Tibial artery (tissue), 4 donors: ENCODE results near the gene C19orf25.

ENCODE experiments used
- DNase-seq, 2 donors: peaks; one replicate each; pipeline ENCODE4 v3.0.0-alpha.2; 2019
- H3K27ac ChIP-seq, 2 donors: fragments of 200-600 bp; sonication (generic) in 1 of 2; 1 replicate in 1 of 2; 2 replicates in 1 of 2; pipeline ENCODE4 v1.5.1; 2018 to 2019; ENCODE audit warnings: mild to moderate bottlenecking in 1 of 2
- H3K27me3 ChIP-seq, 2 donors: fragments of 200-600 bp; sonication (generic) in 1 of 2; one replicate each; pipeline versions ENCODE4 v1.5.1 to v1.6.0; 2016 to 2019
- H3K36me3 ChIP-seq, 3 donors: fragments of 200-600 bp; sonication (generic) in 2 of 3; one replicate each; pipeline ENCODE4 v1.5.1; 2016 to 2019; ENCODE audit warnings: mild to moderate bottlenecking in 2 of 3
- H3K4me1 ChIP-seq, 4 donors: fragments of 200-600 bp; sonication (generic) in 2 of 4; 1 replicate in 3 of 4; 2 replicates in 1 of 4; pipeline ENCODE4 v1.5.1; 2016 to 2019
- H3K4me3 ChIP-seq, 2 donors: fragments of 200-600 bp; sonication (generic) in 1 of 2; 1 replicate in 1 of 2; 2 replicates in 1 of 2; pipeline ENCODE4 v1.5.1; 2018 to 2019; ENCODE audit warnings: mild to moderate bottlenecking in 2 of 2
- H3K9me3 ChIP-seq, 3 donors: fragments of 200-600 bp; sonication (generic) in 1 of 3; one replicate each; pipeline ENCODE4 v1.5.1; 2016 to 2019
- intact Hi-C: fragments of 100-400 bp; cut with DNase I; formaldehyde crosslinking; loops from one replicate; pipeline ENCODE4 v1.15.0; 2023; ENCODE audit warnings: low total_unique reads
- TF ChIP-seq, protein P1 (sequence below), 2 experiments: fragments of 200-600 bp in 1 of 2; fragments of 450-650 bp in 1 of 2; IDR thresholded peaks; one replicate each; pipeline ENCODE4 v1.5.1; 2017 to 2019; ENCODE audit warnings: antibody characterized with exemption in 2 of 2, mild to moderate bottlenecking in 1 of 2, moderate library complexity in 1 of 2

C19orf25 gene

DNA sequence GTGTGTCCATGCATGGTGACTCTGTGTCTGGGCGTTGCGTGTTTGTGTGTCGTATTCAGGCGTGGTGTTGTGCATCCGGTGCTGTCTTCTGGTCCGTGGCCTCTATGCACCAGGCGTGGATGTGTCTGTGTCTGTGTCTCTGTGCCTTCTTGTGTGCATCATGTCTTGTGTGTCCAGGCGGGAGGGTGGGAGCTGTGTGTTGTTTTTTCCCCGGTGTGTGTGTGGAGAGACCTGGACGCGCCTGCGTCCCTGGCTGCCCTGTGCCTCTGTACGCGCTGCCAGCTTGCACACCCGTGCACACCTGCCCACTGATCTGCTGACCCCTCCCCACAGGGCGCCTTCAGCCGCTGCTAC, 45.9 kb upstream of the C19orf25 start:
- Histone ChIP-seq H3K4me3 (no peak overlapping the region), H3K27me3 (peaks cover 0 to 83% of the 10 kb centered on the region in 2 donors), H3K9me3 (no peaks in the 10 kb centered on the region), H3K36me3 (no peaks in the 10 kb centered on the region), H3K27ac (no peak overlapping the region), H3K4me1 (peaks cover 0 to 9% (median 7%) of the 10 kb centered on the region in 4 donors)
- TF ChIP-seq, protein P1, sequence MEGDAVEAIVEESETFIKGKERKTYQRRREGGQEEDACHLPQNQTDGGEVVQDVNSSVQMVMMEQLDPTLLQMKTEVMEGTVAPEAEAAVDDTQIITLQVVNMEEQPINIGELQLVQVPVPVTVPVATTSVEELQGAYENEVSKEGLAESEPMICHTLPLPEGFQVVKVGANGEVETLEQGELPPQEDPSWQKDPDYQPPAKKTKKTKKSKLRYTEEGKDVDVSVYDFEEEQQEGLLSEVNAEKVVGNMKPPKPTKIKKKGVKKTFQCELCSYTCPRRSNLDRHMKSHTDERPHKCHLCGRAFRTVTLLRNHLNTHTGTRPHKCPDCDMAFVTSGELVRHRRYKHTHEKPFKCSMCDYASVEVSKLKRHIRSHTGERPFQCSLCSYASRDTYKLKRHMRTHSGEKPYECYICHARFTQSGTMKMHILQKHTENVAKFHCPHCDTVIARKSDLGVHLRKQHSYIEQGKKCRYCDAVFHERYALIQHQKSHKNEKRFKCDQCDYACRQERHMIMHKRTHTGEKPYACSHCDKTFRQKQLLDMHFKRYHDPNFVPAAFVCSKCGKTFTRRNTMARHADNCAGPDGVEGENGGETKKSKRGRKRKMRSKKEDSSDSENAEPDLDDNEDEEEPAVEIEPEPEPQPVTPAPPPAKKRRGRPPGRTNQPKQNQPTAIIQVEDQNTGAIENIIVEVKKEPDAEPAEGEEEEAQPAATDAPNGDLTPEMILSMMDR (IDR thresholded peaks at IDR 0.05): no peak
- no peak for DNase-seq
- intact Hi-C loops: no loop called here

DNA sequence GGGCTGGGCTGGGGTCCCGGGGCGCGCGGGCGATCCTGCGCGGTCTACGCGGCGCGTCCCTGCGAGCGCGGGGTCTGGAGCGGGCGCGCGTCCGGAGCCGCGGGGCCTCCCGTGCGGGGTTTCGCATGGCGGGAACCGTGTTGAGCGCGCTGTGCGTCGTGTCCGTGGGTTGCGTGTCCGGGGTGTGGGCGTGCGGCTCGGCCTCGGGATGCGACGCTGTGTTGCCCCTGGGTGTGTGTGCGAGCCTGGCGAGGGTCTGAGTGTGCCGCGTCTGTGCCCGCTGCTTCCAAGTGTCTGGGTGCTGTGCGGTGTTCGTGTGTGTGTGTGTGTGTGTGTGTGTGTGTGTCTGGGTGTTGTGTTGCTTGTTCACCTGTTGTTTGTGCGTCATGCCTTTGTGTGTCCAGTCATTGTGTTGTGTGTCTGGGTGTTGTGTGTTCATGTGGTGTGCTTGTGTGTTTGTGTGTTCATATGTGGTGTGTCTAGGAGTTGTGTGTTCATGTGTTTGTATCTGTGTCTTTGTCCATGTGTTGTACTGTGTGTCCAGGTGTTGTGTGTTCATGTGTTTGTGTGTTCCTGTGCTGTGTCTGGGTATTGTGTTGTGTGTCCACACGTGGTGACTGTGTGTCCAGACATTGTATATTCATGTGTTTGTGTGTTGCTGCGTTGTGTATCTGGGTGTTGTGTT, 45.4 kb upstream of the C19orf25 start:
- DNase-seq: no peak
- intact Hi-C loops: no loop called here
- no peak overlapping the region for H3K4me3 ChIP-seq
- peaks cover 0 to 9% (median 7%) of the 10 kb centered on the region in 4 donors for H3K4me1 ChIP-seq
- no peaks in the 10 kb centered on the region for H3K36me3 ChIP-seq
- no peak overlapping the region for H3K27ac ChIP-seq
- H3K9me3 ChIP-seq: no peaks in the 10 kb centered on the region
- H3K27me3 ChIP-seq: peaks cover 0 to 81% of the 10 kb centered on the region in 2 donors
- TF ChIP-seq, protein P1 (IDR thresholded peaks at IDR 0.05): no peak

DNA sequence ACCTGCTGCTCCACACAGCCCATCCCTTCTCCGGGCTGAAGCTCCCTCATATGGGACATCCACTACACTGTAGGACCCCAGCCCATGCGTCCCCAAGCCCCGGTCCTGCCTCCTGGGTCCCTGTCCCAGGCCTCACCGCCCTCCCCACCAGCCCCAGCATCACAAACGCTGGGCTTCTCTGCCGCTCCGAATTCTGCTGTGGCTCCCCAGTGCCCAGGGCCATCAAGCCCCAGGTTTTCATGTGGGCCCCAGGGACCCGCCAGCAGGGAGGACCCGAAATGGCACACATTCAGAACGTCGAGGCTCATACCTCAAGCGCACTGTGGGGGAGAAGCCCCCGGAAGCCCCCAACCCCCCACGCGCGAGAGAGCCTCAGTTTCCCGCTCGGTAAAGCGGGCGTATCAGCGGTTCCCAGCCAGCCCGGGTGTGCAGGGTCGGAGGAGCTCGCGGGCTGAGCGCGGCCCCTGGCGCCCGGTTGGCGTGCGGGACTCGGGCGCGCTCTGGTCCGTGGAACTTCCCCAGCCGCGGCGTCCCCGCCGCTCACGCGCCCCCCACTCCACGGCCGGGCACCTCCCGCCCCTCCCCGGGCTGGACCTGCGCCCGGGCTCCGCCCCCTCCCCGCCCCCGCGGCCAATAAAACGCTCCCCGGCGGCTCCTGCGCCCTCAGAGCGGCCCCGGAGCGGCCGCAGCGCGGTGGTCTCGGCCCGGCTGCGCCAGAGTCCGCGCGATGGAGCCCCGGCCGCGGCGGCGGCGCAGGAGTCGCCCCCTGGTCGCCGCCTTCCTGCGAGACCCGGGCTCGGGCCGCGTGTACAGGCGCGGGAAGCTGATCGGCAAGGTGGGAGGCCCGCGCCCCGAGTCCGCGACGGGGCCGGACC, 44.6 kb upstream of the C19orf25 start, which contains the start of gene PLK5:
Gene PLK5 (plus strand): TSS at position 666 of the 875 bp plus-strand sequence. CDS start 2,920 bp downstream, outside the sequence.
- Histone ChIP-seq H3K27ac (no peak within 1 kb of the TSS), H3K9me3 (no peaks in the 10 kb centered on the region), H3K27me3 (peaks cover 0 to 78% of the 10 kb centered on the region in 2 donors), H3K4me1 (peaks cover 0 to 9% (median 7%) of the 10 kb centered on the region in 4 donors), H3K4me3 (no peak within 1 kb of the TSS), H3K36me3 (no peaks in the 10 kb centered on the region)
- intact Hi-C loops: no loop called here
- TF ChIP-seq, protein P1 (IDR thresholded peaks at IDR 0.05): no peak
- DNase-seq: no peak

DNA sequence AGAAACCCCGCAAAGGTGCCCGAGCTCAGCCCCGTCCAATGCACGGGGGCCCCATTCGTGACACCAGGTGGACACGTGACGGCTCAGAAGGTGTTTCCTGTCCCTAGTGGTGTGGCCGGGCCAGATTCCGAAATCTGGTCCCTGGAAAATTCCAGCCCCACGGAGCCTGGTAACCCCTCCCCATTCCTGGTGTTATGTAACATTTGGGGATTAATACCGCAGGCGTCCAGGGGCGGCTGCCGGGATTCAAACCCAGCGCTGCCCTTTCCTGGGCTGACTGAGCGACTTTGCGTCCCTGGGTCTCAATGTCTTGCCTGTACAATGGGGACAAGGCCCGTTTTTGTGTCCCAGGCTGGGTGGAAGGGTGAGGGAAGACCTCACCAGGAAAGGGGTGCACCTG, 43.8 kb upstream of the C19orf25 start:
- TF ChIP-seq, protein P1 (IDR thresholded peaks at IDR 0.05): no peak
- Histone ChIP-seq H3K27me3 (peaks cover 0 to 77% of the 10 kb centered on the region in 2 donors), H3K27ac (no peak overlapping the region), H3K4me3 (no peak overlapping the region), H3K36me3 (no peaks in the 10 kb centered on the region), H3K9me3 (no peaks in the 10 kb centered on the region), H3K4me1 (peaks cover 0 to 9% (median 7%) of the 10 kb centered on the region in 4 donors)
- DNase-seq: no peak
- intact Hi-C loops: no loop called here

DNA sequence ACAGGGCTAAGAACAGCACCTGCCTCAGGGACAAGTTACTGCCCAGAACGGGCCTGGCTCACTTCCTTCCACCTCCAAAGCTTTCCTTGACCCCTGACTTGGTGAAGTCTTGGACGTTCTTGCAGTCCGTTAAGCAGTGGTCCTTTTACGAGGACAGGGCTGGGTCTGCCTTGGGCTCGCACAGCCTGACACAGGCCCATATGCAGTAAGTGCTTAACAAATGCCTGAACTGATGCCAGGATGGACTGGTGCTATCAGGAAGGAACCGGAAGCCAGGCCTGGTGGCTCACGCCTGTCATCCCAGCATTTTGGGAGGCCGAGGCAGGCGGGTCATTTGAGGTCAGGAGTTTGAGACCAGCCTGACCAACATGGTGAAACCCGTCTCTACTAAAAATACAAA, 43.0 kb upstream of the C19orf25 start:
- Histone ChIP-seq H3K4me3 (no peak overlapping the region), H3K4me1 (peaks cover 0 to 9% (median 7%) of the 10 kb centered on the region in 4 donors), H3K9me3 (no peaks in the 10 kb centered on the region), H3K27me3 (peaks cover 0 to 69% of the 10 kb centered on the region in 2 donors), H3K27ac (no peak overlapping the region), H3K36me3 (no peaks in the 10 kb centered on the region)
- TF ChIP-seq, protein P1 (IDR thresholded peaks at IDR 0.05): no peak
- intact Hi-C loops: no loop called here
- no peak for DNase-seq
